Hepatocyte (in vitro differentiated cells): ENCODE measurements around the gene CDKL4. TPM values are rescaled to one million over a fixed set of nuclear protein-coding genes. Genes with fewer than 3 reads are reported as not detected.

Source experiments
- DNase-seq: peaks from one replicate; pipeline ENCODE4 v3.0.0-alpha.2; 2016; ENCODE audit warnings: low spot score
- H2AFZ ChIP-seq: fragments of 200-600 bp; sonication (generic); 2 replicates; pipeline ENCODE4 v1.6.0; 2016; ENCODE audit warnings: antibody characterized with exemption, mild to moderate bottlenecking
- H3K27ac ChIP-seq: fragments of 200-600 bp; sonication (generic); 2 replicates; pipeline ENCODE4 v1.5.1; 2016; ENCODE audit warnings: mild to moderate bottlenecking
- H3K27me3 ChIP-seq: fragments of 200-600 bp; sonication (generic); 2 replicates; pipeline ENCODE4 v1.6.1; 2016
- H3K36me3 ChIP-seq: fragments of 200-600 bp; sonication (generic); replicated peaks from 2 replicates; pipeline ENCODE4 v1.5.1; 2016; ENCODE audit warnings: low read depth; ENCODE audit not compliant: insufficient read depth
- H3K4me1 ChIP-seq: fragments of 200-600 bp; sonication (generic); 2 replicates; pipeline ENCODE4 v1.5.1; 2016; ENCODE audit warnings: mild to moderate bottlenecking, moderate library complexity; ENCODE audit not compliant: insufficient read depth
- H3K4me2 ChIP-seq: fragments of 200-600 bp; sonication (generic); 2 replicates; pipeline ENCODE4 v1.6.0; 2016
- H3K4me3 ChIP-seq: fragments of 200-600 bp; sonication (generic); 2 replicates; pipeline ENCODE4 v1.5.1; 2016; ENCODE audit warnings: mild to moderate bottlenecking
- H3K79me2 ChIP-seq: fragments of 200-600 bp; sonication (generic); 2 replicates; pipeline ENCODE4 v1.6.0; 2017; ENCODE audit warnings: mild to moderate bottlenecking
- H3K9me2 ChIP-seq: fragments of 200-600 bp; sonication (generic); replicated peaks from 2 replicates; pipeline ENCODE4 v1.6.0; 2017; ENCODE audit warnings: mild to moderate bottlenecking; ENCODE audit not compliant: insufficient read depth
- H3K9me3 ChIP-seq: fragments of 200-600 bp; sonication (generic); 2 replicates; pipeline ENCODE4 v1.5.1; 2016; ENCODE audit warnings: low read depth, mild to moderate bottlenecking
- H4K20me1 ChIP-seq: fragments of 200-600 bp; sonication (generic); 2 replicates; pipeline ENCODE4 v1.6.0; 2016; ENCODE audit warnings: mild to moderate bottlenecking; ENCODE audit not compliant: insufficient read depth, poor library complexity, severe bottlenecking
- EZH2 ChIP-seq: fragments of 200-600 bp; sonication (generic); IDR thresholded peaks from 2 replicates; pipeline ENCODE4 v1.6.1; 2016; ENCODE audit warnings: antibody characterized with exemption, mild to moderate bottlenecking, borderline replicate concordance
- EZH2phosphoT487 ChIP-seq: fragments of 200-600 bp; sonication (generic); IDR thresholded peaks from one replicate; pipeline ENCODE4 v1.6.1; 2018; ENCODE audit warnings: antibody characterized with exemption, mild to moderate bottlenecking, low read depth, moderate library complexity; ENCODE audit not compliant: unreplicated experiment, severe bottlenecking
- WGBS: methylation state at CpG from one replicate; pipeline ENCODE4 v1.1.6; 2016; ENCODE audit warnings: low lambda C conversion rate; ENCODE audit errors: missing lambda C conversion rate; 5-methylcytosine and 5-hydroxymethylcytosine counted together
- polyA plus RNA-seq: library from polyadenylated mRNA; unstranded; fragments of >200 nt; fragmentation: Nextera tagmentation; extraction: Ambion mirVana; gene quantifications from 2 replicates; pipeline ENCODE4 v1.2.1, GENCODE V29; 2016
- total RNA-seq: library from RNA; depleted of rRNA; stranded (reverse); fragments of >200 nt; gene quantifications from 2 replicates; pipeline ENCODE4 v1.2.3, GENCODE V29; 2014
- TF ChIP-seq, protein P1 (sequence below): fragments of 200-600 bp; sonication (generic); IDR thresholded peaks from 2 replicates; pipeline ENCODE4 v1.5.1; 2016; ENCODE audit warnings: antibody characterized with exemption, mild to moderate bottlenecking; ENCODE audit not compliant: poor library complexity

CDKL4 gene
- total and polyA plus RNA-seq, 2 experiments from 2014 or later: 0.10 to 0.35 TPM

DNA sequence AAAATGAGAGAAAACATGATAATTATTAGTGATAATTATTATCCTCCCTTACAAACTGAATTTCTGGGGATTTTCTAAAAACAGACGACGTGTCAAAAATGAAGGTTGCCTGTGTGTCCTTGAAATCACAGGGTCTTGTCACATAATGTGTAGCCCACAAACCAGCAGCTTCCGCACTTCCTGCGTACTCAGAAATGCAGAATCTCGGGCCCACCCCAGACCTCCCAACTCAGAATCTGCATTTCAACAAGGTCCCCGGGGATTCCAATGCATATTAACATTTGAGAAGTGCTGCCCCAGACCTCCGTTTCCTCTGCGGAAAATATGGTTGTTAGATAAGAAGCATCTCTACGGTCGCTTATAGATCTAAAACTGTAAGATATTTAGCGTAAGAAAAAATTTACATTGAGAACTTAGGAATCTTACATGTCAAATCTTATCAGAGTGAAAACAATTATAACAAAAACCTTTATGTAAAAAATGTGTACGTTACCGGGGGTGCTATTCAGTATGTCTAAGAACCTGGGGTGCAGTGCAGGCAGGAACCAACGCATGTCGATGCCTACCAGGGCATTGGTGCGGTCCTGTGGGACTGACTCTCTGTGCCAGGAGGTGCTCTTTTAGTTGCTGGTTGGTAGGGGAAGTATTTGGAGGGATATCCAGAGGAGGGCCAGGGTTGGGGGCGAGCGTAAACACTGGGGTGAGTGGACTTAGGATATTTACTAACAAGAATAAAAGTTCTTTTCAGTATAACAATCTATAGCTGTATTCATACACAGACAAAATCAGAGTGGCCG lies 15.2 kb downstream of the CDKL4 start:
- Histone ChIP-seq H3K27ac (no peak overlapping the region), H3K9me3 (no peaks in the 10 kb centered on the region), H3K36me3 (no peaks in the 10 kb centered on the region), H3K4me1 (peaks cover 3% of the 10 kb centered on the region), H3K4me3 (no peak overlapping the region), H3K79me2 (no peaks in the 10 kb centered on the region), H4K20me1 (no peaks in the 10 kb centered on the region), H3K9me2 (no peaks in the 10 kb centered on the region), H3K27me3 (no peaks in the 10 kb centered on the region), H2AFZ (peak overlapping the region; percentile 57), H3K4me2 (peak overlapping the region; percentile 62)
- TF ChIP-seq EZH2 (no peak), EZH2phosphoT487 (no peak)
- TF ChIP-seq, protein P1, sequence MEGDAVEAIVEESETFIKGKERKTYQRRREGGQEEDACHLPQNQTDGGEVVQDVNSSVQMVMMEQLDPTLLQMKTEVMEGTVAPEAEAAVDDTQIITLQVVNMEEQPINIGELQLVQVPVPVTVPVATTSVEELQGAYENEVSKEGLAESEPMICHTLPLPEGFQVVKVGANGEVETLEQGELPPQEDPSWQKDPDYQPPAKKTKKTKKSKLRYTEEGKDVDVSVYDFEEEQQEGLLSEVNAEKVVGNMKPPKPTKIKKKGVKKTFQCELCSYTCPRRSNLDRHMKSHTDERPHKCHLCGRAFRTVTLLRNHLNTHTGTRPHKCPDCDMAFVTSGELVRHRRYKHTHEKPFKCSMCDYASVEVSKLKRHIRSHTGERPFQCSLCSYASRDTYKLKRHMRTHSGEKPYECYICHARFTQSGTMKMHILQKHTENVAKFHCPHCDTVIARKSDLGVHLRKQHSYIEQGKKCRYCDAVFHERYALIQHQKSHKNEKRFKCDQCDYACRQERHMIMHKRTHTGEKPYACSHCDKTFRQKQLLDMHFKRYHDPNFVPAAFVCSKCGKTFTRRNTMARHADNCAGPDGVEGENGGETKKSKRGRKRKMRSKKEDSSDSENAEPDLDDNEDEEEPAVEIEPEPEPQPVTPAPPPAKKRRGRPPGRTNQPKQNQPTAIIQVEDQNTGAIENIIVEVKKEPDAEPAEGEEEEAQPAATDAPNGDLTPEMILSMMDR: no peak
- 34% methylated on average over 19 of the region's 19 CpGs for WGBS
- no peak for DNase-seq

DNA sequence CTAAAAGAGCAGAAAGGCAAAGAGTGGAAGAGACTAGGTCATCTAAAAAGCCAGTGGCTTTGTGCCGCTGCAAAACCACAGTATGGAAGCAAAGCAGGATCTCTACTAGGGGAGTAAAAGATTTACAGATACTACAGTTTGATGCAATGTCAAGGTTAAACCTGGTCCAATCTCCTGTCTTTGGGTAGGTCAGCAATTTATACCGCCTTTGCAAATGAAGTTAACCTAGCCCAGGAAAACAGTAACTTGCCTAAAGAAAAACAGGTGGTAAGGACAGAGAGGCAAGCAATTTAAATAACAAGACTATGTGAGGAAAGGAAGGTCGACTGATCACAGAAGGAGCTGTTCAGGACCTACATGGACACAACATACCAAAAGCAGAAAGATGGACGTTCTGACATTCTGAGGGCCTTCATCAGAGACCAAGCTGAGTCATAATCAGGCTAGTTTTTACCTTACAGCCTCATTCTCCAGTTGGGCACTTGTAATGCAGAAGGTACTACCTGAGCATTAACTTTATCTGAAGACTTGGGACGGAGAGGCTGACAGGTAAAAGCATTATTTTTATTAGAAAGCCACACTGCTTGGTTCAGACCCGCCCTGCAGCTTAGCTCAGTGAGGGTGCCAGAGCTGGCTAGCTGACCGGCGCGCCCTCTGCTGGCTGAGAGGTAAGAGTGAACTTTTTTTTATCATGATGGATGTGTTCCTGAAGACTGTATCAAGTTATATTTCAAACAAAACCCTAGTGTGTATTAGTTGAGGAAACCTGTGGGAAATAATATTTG lies 15.9 kb downstream of the CDKL4 start:
- H4K20me1 ChIP-seq: no peaks in the 10 kb centered on the region
- DNase-seq: peak; percentile 86
- no peak overlapping the region for H3K4me3 ChIP-seq
- H3K27ac ChIP-seq: peak overlapping the region; percentile 14
- H3K4me1 ChIP-seq: peaks cover 3% of the 10 kb centered on the region
- no peaks in the 10 kb centered on the region for H3K9me2 ChIP-seq
- no peaks in the 10 kb centered on the region for H3K79me2 ChIP-seq
- H3K9me3 ChIP-seq: no peaks in the 10 kb centered on the region
- no peaks in the 10 kb centered on the region for H3K36me3 ChIP-seq
- TF ChIP-seq EZH2phosphoT487: no peak
- TF ChIP-seq, protein P1: peak; percentile 94
- no peak for TF ChIP-seq EZH2
- H3K4me2 ChIP-seq: peak overlapping the region; percentile 62
- 22% methylated on average over 9 of the region's 9 CpGs for WGBS
- no peaks in the 10 kb centered on the region for H3K27me3 ChIP-seq
- peak overlapping the region; percentile 60 for H2AFZ ChIP-seq

DNA sequence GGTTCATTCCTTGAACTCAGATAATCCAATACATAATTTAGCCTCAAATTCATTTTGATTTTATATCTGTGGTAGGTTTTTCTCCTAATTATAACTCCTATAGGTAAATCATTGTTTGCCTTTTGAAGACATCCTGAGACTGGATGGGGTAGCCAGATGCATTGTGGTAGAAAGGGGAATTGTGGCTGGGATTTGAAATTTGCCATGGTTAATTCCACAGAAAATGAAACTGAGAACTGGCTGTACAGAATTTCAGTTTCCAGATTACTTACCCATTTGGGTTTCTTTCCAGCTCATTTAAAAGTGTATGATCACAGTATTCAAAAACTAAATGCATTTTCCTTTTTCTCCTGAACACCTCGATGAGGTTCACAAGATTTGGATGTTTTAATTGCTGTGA lies 18.2 kb downstream of the CDKL4 start:
- Histone ChIP-seq H3K9me2 (no peaks in the 10 kb centered on the region), H3K4me3 (no peak overlapping the region), H3K9me3 (no peaks in the 10 kb centered on the region), H2AFZ (no peak overlapping the region), H3K36me3 (no peaks in the 10 kb centered on the region), H3K27ac (no peak overlapping the region), H3K27me3 (no peaks in the 10 kb centered on the region), H3K79me2 (no peaks in the 10 kb centered on the region), H3K4me2 (no peak overlapping the region), H3K4me1 (peaks cover 3% of the 10 kb centered on the region), H4K20me1 (no peaks in the 10 kb centered on the region)
- WGBS: 89% methylated on average over 1 of the region's 1 CpG
- no peak for TF ChIP-seq EZH2
- TF ChIP-seq, protein P1: no peak
- DNase-seq: no peak
